Adipocyte (in vitro differentiated cells): ENCODE measurements around the gene ANKDD1B.

Source experiments
- DNase-seq: peaks from one replicate; pipeline ENCODE4 v3.0.0-alpha.2; 2015; ENCODE audit warnings: low read depth
- H3K27me3 ChIP-seq: replicated peaks from 2 replicates; pipeline ENCODE4 v1.7.0; 2013; ENCODE audit warnings: mild to moderate bottlenecking, low read length, moderate library complexity; ENCODE audit not compliant: control insufficient read depth, insufficient read depth
- H3K36me3 ChIP-seq: 2 replicates; pipeline ENCODE4 v1.7.0; 2013; ENCODE audit warnings: low read length, mild to moderate bottlenecking, moderate library complexity; ENCODE audit not compliant: control insufficient read depth, insufficient read depth, severe bottlenecking
- H3K4me1 ChIP-seq: 2 replicates; pipeline ENCODE4 v1.7.0; 2013; ENCODE audit warnings: mild to moderate bottlenecking, low read length, moderate library complexity; ENCODE audit not compliant: control insufficient read depth, insufficient read depth
- H3K4me3 ChIP-seq: 2 replicates; pipeline ENCODE4 v1.7.0; 2013; ENCODE audit warnings: mild to moderate bottlenecking, low read length, moderate library complexity
- H3K9ac ChIP-seq: 2 replicates; pipeline ENCODE4 v1.7.0; 2013; ENCODE audit warnings: mild to moderate bottlenecking, low read length, moderate library complexity
- H3K9me3 ChIP-seq: 2 replicates; pipeline ENCODE4 v1.7.0; 2013; ENCODE audit warnings: mild to moderate bottlenecking, low read length, moderate library complexity; ENCODE audit not compliant: control insufficient read depth

ANKDD1B gene

DNA sequence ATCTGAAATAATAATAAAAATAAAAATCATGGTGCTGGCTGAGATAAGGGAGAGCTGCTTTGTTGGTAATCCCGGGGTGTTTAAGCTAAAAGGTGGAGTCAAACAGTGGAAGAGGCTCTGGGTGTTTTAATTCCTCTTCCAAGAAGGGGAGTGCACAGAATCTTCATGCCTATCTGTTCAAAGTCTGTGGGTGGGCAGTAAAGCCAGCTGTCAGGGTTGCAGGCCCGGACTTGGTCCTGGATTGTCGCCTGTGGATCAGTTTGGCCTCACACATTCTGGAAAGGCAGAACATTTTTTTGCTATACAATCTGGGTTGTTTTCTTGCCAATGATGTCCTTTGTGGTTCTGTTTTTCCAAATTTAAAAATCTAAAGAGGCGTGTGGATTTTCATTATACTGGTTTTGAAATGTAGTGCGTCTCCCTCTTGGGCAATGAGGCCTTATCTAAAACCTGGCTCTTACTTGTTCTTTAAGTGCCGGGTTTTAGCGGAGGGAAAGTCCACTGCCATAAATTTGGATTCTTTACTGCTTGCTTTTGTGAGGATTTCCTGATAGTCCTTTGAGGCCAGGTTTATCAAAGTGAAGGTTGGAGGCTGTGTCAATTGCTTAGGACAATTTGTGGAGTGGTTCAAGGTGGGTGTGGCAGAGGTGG is 5.8 kb downstream of the ANKDD1B start:
- no peaks in the 10 kb centered on the region for H3K27me3 ChIP-seq
- peaks cover 23% of the 10 kb centered on the region for H3K4me1 ChIP-seq
- H3K9me3 ChIP-seq, result no peaks in the 10 kb centered on the region
- no peak for DNase-seq
- peaks cover 6% of the 10 kb centered on the region for H3K36me3 ChIP-seq
- H3K4me3 ChIP-seq, result no peak overlapping the region
- H3K9ac ChIP-seq, result peak overlapping the region; percentile 59

DNA sequence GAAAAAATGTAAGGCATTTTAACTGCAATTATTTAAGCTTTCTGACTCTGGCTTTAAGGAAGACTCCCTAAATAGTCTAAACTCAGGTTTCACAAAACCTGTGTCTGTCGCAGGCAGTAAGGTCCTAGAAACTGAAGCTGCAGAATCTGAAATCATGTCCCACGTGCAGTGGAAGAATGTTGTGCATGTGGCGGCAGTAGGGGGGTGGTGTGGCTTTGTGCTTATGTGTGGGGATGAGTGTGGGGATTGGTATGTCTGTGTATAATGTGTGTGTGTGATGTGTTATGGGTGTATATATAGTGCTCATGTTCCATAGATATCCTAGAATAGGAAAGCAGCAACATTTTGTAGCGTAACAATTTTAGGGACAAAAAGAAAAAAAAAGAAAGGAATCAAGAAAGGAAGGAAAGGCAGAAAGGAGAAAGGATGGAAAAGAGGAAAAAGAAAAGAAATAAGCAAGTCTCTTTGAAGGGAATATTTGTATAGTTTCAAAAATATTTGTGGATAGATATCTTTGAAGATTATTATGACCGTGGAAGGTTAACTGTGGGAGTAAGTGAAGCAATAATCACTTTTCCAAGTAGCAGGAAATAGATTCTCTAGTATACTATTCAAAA is 6.6 kb downstream of the ANKDD1B start:
- Histone ChIP-seq H3K9me3 (no peaks in the 10 kb centered on the region), H3K9ac (peak overlapping the region; percentile 59), H3K36me3 (peaks cover 6% of the 10 kb centered on the region), H3K27me3 (no peaks in the 10 kb centered on the region), H3K4me1 (peaks cover 23% of the 10 kb centered on the region), H3K4me3 (no peak overlapping the region)
- DNase-seq, result no peak

DNA sequence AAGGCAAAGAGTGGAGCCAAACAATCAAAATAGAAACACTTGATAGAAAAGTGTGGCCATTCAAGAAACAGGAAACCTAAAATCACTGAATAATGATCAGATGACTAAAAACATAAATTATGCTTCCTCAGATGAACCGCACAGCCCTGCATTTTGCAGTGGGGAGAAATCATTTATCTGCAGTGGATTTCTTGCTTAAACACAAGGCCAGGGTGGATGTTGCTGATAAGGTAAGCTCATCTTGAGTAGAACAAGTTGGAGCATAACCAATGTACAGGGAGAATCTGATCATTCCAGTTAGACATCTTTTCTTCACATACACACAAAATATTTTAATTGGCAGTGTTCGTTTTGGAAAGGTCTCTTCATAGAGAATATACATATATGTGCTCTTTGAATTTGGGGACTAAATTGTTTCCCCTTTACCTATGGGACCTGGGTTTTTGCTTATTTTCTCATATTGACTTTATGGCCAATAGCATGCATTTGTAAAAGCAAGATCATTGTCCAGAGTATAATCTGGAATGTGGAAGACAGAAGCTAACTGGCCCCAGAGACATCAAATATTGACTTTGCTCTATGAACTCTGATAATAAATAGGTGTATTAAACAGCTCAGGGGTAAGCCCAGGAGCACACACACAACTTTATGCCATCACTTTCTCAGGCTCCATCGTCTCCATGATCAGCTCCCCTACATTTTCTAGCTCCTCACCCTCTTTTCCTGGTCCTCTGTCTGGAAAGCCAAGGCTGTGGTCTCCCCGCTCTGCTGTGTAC is 9.1 kb downstream of the ANKDD1B start:
- no peak for DNase-seq
- peaks cover 7% of the 10 kb centered on the region for H3K36me3 ChIP-seq
- peaks cover 26% of the 10 kb centered on the region for H3K4me1 ChIP-seq
- H3K27me3 ChIP-seq, result no peaks in the 10 kb centered on the region
- no peak overlapping the region for H3K4me3 ChIP-seq
- H3K9me3 ChIP-seq, result no peaks in the 10 kb centered on the region
- no peak overlapping the region for H3K9ac ChIP-seq

DNA sequence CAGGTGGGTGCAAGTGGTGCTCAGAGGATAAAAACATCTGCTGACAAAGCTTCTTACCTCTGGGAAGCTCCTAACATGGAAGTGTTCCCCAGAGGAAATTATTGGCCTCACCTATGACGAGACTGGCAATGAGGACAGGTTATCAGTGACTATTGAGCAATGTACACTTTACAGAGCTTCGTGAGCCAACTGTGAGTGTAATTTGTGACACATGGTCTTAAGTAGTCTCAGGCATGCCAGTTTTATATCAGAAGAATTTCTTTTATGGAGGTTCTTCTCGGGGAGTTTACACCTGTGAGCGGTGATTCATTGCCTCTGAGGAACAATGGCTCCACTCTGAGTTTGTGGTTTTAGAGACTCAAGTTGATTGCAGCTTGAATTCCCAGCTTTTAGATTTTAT is 11.3 kb downstream of the ANKDD1B start:
- H3K4me1 ChIP-seq, result peaks cover 7% of the 10 kb centered on the region
- no peak for DNase-seq
- H3K36me3 ChIP-seq, result peaks cover 17% of the 10 kb centered on the region

DNA sequence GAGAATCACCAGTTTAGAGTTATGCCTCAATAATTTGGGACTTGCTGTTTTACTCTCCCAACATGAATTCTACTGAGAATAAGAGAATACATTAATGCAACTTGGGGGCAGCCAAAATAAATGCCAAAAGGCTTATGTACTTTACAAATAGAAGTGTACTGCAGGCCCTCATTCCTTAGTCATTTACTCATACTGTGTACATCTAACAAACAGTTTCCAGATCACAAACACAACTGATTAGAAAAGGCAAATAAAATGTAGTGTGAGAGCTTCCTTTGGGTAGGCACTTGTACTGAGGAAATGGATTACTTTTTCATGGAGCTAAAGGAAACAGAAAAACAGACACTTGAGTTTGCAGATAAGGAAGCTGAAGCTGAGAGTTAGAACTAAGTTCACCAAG is 12.6 kb downstream of the ANKDD1B start:
- peaks cover 17% of the 10 kb centered on the region for H3K36me3 ChIP-seq
- H3K9ac ChIP-seq, result no peak overlapping the region
- no peaks in the 10 kb centered on the region for H3K9me3 ChIP-seq
- H3K4me3 ChIP-seq, result no peak overlapping the region
- no peaks in the 10 kb centered on the region for H3K27me3 ChIP-seq
- H3K4me1 ChIP-seq, result peaks cover 4% of the 10 kb centered on the region
- peak; percentile 67 for DNase-seq

More for the DNA sequence above, 11.3 kb downstream of the ANKDD1B start:
- Histone ChIP-seq H3K9ac (no peak overlapping the region), H3K4me3 (no peak overlapping the region), H3K27me3 (no peaks in the 10 kb centered on the region), H3K9me3 (no peaks in the 10 kb centered on the region)

DNA sequence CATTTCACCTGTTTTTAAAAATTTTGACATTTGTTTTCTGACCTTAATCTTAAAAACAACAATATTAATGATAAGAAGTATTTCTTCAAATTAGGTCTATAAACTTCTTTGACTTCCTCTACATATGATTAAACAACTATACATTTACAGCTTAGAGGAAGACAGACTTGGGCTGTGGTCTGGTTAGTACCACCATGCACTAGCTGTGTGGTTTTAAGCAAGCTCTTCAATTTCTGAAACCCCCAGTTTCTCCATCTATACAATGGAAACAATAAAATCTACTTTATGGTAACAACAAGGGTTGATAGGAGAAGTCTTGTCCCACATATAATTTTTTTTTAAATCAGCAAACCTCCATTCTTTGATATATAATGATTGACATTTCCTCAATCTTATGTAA is 15.7 kb downstream of the ANKDD1B start:
- no peak overlapping the region for H3K9ac ChIP-seq
- no peak for DNase-seq
- no peaks in the 10 kb centered on the region for H3K27me3 ChIP-seq
- peaks cover 4% of the 10 kb centered on the region for H3K4me1 ChIP-seq
- peaks cover 11% of the 10 kb centered on the region for H3K36me3 ChIP-seq
- no peaks in the 10 kb centered on the region for H3K9me3 ChIP-seq
- no peak overlapping the region for H3K4me3 ChIP-seq

DNA sequence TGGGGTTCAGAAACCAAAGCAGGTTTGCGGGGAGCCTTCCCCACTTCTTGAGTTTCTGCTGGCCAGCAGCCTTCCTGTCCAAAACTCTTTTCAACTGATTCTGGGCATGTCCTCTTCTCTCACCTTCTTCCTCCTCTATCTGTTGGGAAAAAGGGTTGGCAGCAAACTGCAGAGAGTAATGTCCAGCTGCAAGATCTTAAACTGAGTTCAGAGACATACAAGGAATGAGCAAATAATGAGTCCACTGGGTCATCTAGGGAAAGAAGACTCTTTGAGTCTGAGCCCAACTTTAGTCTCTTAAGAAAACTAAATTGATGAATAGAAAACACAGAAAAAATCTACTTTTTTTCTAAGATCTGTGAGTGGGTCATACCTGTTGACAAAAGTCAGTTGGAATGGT is 16.5 kb downstream of the ANKDD1B start:
- Histone ChIP-seq H3K9me3 (no peaks in the 10 kb centered on the region), H3K36me3 (peaks cover 11% of the 10 kb centered on the region), H3K4me1 (peaks cover 4% of the 10 kb centered on the region), H3K9ac (no peak overlapping the region), H3K4me3 (no peak overlapping the region), H3K27me3 (no peaks in the 10 kb centered on the region)
- no peak for DNase-seq

DNA sequence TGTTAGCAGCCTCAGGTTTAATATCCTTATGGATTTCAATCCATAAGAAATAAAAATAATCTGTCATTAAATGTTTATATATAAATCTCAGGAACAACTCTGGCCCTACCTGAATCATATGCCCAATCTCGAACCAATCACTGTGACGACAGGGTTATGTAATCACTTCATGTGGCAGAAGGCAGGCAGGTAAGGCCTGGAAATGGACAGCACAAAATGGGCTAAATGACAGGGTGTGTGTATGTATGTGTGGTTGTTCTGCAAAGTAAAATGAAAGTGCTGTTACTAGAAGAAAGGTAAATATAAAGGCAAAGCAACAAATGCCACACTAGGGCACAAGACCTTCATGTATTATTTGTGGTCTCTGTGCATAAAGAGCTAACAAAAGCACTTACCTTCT is 19.6 kb downstream of the ANKDD1B start:
- Histone ChIP-seq H3K4me1 (no peaks in the 10 kb centered on the region), H3K27me3 (no peaks in the 10 kb centered on the region), H3K4me3 (no peak overlapping the region), H3K36me3 (peaks cover 11% of the 10 kb centered on the region), H3K9ac (no peak overlapping the region), H3K9me3 (no peaks in the 10 kb centered on the region)
- DNase-seq, result no peak

DNA sequence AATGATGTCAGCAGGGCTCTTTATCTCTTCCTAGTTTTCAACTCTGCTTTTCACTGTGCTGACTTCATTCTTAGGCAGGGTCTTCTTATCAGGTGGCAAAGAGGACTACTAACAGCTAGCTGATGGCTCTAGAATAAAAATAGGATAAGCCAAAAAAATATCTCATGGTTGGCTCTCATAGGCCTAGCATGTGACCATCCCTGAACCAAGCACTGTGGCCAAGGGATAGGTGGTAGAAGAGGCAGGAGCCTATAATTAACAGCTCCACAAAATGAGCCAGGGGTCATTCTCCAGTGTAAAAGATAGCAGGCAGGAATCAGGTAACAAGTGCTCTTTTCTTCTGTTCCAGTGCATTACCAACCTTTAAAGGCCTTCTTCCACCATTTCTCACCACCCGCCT is 21.1 kb downstream of the ANKDD1B start:
- no peak for DNase-seq
- Histone ChIP-seq H3K27me3 (no peaks in the 10 kb centered on the region), H3K36me3 (peaks cover 6% of the 10 kb centered on the region), H3K4me3 (no peak overlapping the region), H3K9ac (no peak overlapping the region), H3K4me1 (no peaks in the 10 kb centered on the region), H3K9me3 (no peaks in the 10 kb centered on the region)

DNA sequence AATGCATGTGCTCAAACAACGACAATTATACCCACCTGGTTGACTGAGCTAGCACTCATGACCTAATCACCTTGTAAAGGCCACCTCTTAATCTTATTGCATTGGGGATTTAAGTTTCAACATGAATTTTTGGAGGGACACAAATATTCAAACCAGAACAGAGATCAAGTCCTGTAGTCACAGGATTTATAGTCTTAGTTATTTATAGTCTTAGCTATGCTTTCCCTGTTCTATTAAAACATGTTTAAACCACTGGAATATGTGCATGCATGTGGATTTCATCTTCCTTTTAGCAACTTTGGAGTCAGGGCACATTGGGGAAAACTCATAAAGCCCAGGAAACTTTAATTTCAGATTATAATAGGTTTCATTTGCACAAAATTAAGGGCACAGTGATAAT is 26.7 kb downstream of the ANKDD1B start:
- Histone ChIP-seq H3K27me3 (no peaks in the 10 kb centered on the region), H3K9ac (no peak overlapping the region), H3K4me3 (no peak overlapping the region), H3K9me3 (no peaks in the 10 kb centered on the region), H3K36me3 (peaks cover 6% of the 10 kb centered on the region), H3K4me1 (peaks cover 12% of the 10 kb centered on the region)
- DNase-seq, result no peak

DNA sequence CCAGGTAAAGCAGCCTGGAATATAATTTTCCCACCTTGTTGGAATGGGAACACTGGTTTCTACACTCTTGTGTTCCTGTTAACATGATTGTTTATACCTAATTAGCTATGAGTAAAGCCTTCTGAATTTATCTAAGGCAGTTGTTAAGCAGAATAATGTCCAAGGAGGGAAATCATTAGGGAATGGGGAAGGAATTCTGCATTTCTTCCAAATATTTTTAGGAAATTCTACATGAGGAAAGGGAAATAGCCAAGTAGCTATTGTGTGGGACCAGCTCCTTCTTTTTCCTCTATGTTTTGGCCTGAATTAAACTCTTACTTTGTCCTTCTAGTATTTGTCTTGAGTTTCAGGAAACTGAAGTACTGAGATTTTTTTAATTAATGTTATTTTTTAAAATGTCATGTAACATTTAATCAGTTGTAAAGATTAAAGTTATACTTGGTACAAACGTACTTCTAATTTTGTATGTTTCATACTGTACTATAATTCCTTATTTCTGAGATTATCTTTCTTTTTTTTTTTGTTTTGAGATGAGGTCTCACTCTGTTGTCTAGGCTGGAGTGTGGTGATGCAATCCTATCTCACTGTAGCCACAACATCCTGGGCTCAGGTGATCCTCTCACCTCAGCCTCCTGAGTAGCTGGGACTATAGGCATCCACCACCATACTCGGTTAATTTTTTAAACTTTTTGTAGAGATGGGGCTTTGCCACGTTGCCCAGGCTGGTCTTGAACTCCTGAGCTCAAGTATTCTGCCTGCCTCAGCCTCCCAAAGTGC is 28.5 kb downstream of the ANKDD1B start:
- H3K4me3 ChIP-seq, result no peak overlapping the region
- no peak for DNase-seq
- H3K9ac ChIP-seq, result no peak overlapping the region
- H3K9me3 ChIP-seq, result no peaks in the 10 kb centered on the region
- no peaks in the 10 kb centered on the region for H3K27me3 ChIP-seq
- peaks cover 12% of the 10 kb centered on the region for H3K4me1 ChIP-seq
- H3K36me3 ChIP-seq, result peaks cover 3% of the 10 kb centered on the region
